ENCODE measurements around the gene AKT3. TPM values are rescaled to one million over a fixed set of nuclear protein-coding genes. Genes with fewer than 3 reads are reported as not detected.
A peak's percentile ranks its signal among the peaks of the same experiment; 100 is the strongest.

AKT3 gene
- total and polyA plus RNA-seq, 4 donors: 7.1 to 53.1 (median 23.8) TPM

- no peak for ATAC-seq (ENCODE audit: insufficient read depth, low FRiP score)
- no peak overlapping the region for H3K9ac ChIP-seq (ENCODE audit: insufficient read depth in 1 of 2, low read length in 2 of 2)
- H3K4me1 ChIP-seq (ENCODE audit: control insufficient read depth in 5 of 5, insufficient read depth in 5 of 5, low read length in 5 of 5): no peaks in the 10 kb centered on the region
Measured at GRCh38 chr1:243680860-243681259, 169.2 kb downstream of the AKT3 start.

GRCh38 chr1:243672539-243673074, 177.4 kb downstream of the AKT3 start:
- no peak overlapping the region for H3K27ac ChIP-seq (ENCODE audit: low read depth in 1 of 2, low read length in 1 of 2)
- H3K4me1 ChIP-seq (ENCODE audit: control insufficient read depth in 5 of 5, insufficient read depth in 5 of 5, low read length in 5 of 5): no peaks in the 10 kb centered on the region
- 76 to 87% methylated on average over 3 of the region's 3 CpGs for WGBS, 2 donors
- DNase-seq (peak in 2 of 3 donors; percentile 32 to 34), ATAC-seq (ENCODE audit: insufficient read depth, low FRiP score) (no peak)
- no peaks in the 10 kb centered on the region for H3K9me3 ChIP-seq (ENCODE audit: control insufficient read depth in 4 of 4, insufficient read depth in 3 of 4, low read length in 3 of 4)
- TF ChIP-seq, protein P1, sequence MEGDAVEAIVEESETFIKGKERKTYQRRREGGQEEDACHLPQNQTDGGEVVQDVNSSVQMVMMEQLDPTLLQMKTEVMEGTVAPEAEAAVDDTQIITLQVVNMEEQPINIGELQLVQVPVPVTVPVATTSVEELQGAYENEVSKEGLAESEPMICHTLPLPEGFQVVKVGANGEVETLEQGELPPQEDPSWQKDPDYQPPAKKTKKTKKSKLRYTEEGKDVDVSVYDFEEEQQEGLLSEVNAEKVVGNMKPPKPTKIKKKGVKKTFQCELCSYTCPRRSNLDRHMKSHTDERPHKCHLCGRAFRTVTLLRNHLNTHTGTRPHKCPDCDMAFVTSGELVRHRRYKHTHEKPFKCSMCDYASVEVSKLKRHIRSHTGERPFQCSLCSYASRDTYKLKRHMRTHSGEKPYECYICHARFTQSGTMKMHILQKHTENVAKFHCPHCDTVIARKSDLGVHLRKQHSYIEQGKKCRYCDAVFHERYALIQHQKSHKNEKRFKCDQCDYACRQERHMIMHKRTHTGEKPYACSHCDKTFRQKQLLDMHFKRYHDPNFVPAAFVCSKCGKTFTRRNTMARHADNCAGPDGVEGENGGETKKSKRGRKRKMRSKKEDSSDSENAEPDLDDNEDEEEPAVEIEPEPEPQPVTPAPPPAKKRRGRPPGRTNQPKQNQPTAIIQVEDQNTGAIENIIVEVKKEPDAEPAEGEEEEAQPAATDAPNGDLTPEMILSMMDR (IDR thresholded peaks at IDR 0.05; ENCODE audit: control extremely low read depth, extremely low read depth): no peak
- H3K27me3 ChIP-seq (ENCODE audit: control insufficient read depth in 3 of 3, insufficient read depth in 3 of 3, low read length in 2 of 3): no peaks in the 10 kb centered on the region
- H3K36me3 ChIP-seq (ENCODE audit: control insufficient read depth in 4 of 4, insufficient read depth in 4 of 4, low read length in 4 of 4): no peaks in the 10 kb centered on the region
- H3K4me3 ChIP-seq: no peak overlapping the region
- no peak overlapping the region for H3K9ac ChIP-seq (ENCODE audit: insufficient read depth in 1 of 2, low read length in 2 of 2)

More at GRCh38 chr1:243680860-243681259, 169.2 kb downstream of the AKT3 start:
- TF ChIP-seq, protein P1 (IDR thresholded peaks at IDR 0.05; ENCODE audit: control extremely low read depth, extremely low read depth): no peak
- DNase-seq: no peak
- Histone ChIP-seq H3K9me3 (ENCODE audit: control insufficient read depth in 4 of 4, insufficient read depth in 3 of 4, low read length in 3 of 4) (no peaks in the 10 kb centered on the region), H3K36me3 (ENCODE audit: control insufficient read depth in 4 of 4, insufficient read depth in 4 of 4, low read length in 4 of 4) (no peaks in the 10 kb centered on the region), H3K27ac (ENCODE audit: low read depth in 1 of 2, low read length in 1 of 2) (no peak overlapping the region), H3K27me3 (ENCODE audit: control insufficient read depth in 3 of 3, insufficient read depth in 3 of 3, low read length in 2 of 3) (no peaks in the 10 kb centered on the region), H3K4me3 (no peak overlapping the region)

DNA sequence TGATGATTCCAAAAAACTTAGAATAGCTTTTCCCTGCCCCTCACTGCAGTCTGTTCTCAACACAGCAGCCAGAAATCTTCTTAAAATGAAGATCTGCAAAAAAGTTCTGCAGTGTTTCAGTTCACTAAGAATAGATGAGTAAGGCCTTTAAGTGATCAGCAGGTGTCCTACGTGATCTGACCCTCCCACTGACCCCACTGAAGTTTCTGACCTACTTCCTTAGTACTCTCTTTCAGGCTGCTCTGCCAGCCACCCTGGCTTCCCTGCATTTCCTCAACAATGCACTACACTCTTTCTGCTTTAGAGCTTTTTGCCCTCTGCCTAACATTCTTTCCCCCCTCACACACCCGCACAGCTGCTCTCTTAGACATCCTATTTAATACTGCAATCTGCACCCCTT, 182.5 kb downstream of the AKT3 start:
- TF ChIP-seq, protein P1 (IDR thresholded peaks at IDR 0.05; ENCODE audit: control extremely low read depth, extremely low read depth): no peak
- no peaks in the 10 kb centered on the region for H3K27me3 ChIP-seq (ENCODE audit: control insufficient read depth in 3 of 3, insufficient read depth in 3 of 3, low read length in 2 of 3)
- WGBS, 2 donors: 89 to 91% methylated on average over 2 of the region's 2 CpGs
- no peak for DNase-seq
- H3K9ac ChIP-seq (ENCODE audit: insufficient read depth in 1 of 2, low read length in 2 of 2): no peak overlapping the region
- no peak for ATAC-seq (ENCODE audit: insufficient read depth, low FRiP score)
- H3K4me3 ChIP-seq: no peak overlapping the region
- H3K9me3 ChIP-seq (ENCODE audit: control insufficient read depth in 4 of 4, insufficient read depth in 3 of 4, low read length in 3 of 4): no peaks in the 10 kb centered on the region
- H3K36me3 ChIP-seq (ENCODE audit: control insufficient read depth in 4 of 4, insufficient read depth in 4 of 4, low read length in 4 of 4): no peaks in the 10 kb centered on the region
- H3K4me1 ChIP-seq (ENCODE audit: control insufficient read depth in 5 of 5, insufficient read depth in 5 of 5, low read length in 5 of 5): no peaks in the 10 kb centered on the region
- no peak overlapping the region for H3K27ac ChIP-seq (ENCODE audit: low read depth in 1 of 2, low read length in 1 of 2)

GRCh38 chr1:243667133-243667532, 182.9 kb downstream of the AKT3 start:
- Histone ChIP-seq H3K9ac (ENCODE audit: insufficient read depth in 1 of 2, low read length in 2 of 2) (no peak overlapping the region), H3K27me3 (ENCODE audit: control insufficient read depth in 3 of 3, insufficient read depth in 3 of 3, low read length in 2 of 3) (no peaks in the 10 kb centered on the region), H3K4me3 (no peak overlapping the region), H3K9me3 (ENCODE audit: control insufficient read depth in 4 of 4, insufficient read depth in 3 of 4, low read length in 3 of 4) (no peaks in the 10 kb centered on the region), H3K36me3 (ENCODE audit: control insufficient read depth in 4 of 4, insufficient read depth in 4 of 4, low read length in 4 of 4) (no peaks in the 10 kb centered on the region), H3K4me1 (ENCODE audit: control insufficient read depth in 5 of 5, insufficient read depth in 5 of 5, low read length in 5 of 5) (no peaks in the 10 kb centered on the region), H3K27ac (ENCODE audit: low read depth in 1 of 2, low read length in 1 of 2) (no peak overlapping the region)
- TF ChIP-seq, protein P1 (IDR thresholded peaks at IDR 0.05; ENCODE audit: control extremely low read depth, extremely low read depth): no peak
- ATAC-seq (ENCODE audit: insufficient read depth, low FRiP score) (no peak), DNase-seq (no peak)
- 95 to 97% methylated on average over 5 of the region's 5 CpGs for WGBS, 2 donors
